GM23338 (cell line): ENCODE data around the gene SAA1. TPM values are rescaled to one million over a fixed set of nuclear protein-coding genes. Genes with fewer than 3 reads are reported as not detected.

Experiments used
- ATAC-seq: fragments of 200-7000 bp; cut with Tn5 transposase; 3 replicates; pipeline ENCODE4 v1.9.1; 2020
- DNase-seq: peaks from one replicate; pipeline ENCODE4 v3.0.0-alpha.2; 2015; ENCODE audit warnings: low spot score
- H2AFZ ChIP-seq: fragments of 200-600 bp; sonication (generic); 2 replicates; pipeline ENCODE4 v1.8.0; 2016; ENCODE audit warnings: antibody characterized with exemption, mild to moderate bottlenecking, moderate library complexity
- H3F3A ChIP-seq: fragments of 200-600 bp; sonication (generic); replicated peaks from 2 replicates; pipeline ENCODE4 v1.8.0; 2017; ENCODE audit warnings: antibody characterized with exemption, mixed run types, low read depth
- H3K27ac ChIP-seq: fragments of 200-600 bp; sonication (generic); 2 replicates; pipeline ENCODE4 v1.6.1; 2016; ENCODE audit warnings: low read depth
- H3K27me3 ChIP-seq: fragments of 200-600 bp; sonication (generic); 2 replicates; pipeline ENCODE4 v1.8.0; 2016; ENCODE audit warnings: mild to moderate bottlenecking, mixed run types, moderate library complexity; ENCODE audit not compliant: insufficient read depth
- H3K36me3 ChIP-seq: fragments of 200-600 bp; sonication (generic); 2 replicates; pipeline ENCODE4 v1.8.0; 2016; ENCODE audit warnings: mild to moderate bottlenecking; ENCODE audit not compliant: insufficient read depth
- H3K4me1 ChIP-seq: fragments of 200-600 bp; sonication (generic); 2 replicates; pipeline ENCODE4 v1.8.0; 2016; ENCODE audit warnings: mild to moderate bottlenecking, moderate library complexity; ENCODE audit not compliant: insufficient read depth
- H3K4me2 ChIP-seq: fragments of 200-600 bp; sonication (generic); 2 replicates; pipeline ENCODE4 v1.7.1; 2017; ENCODE audit warnings: mixed run types
- H3K4me3 ChIP-seq: fragments of 200-600 bp; sonication (generic); 2 replicates; pipeline ENCODE4 v1.6.1; 2016; ENCODE audit warnings: mixed run types
- H3K79me2 ChIP-seq: fragments of 200-600 bp; sonication (generic); replicated peaks from 2 replicates; pipeline ENCODE4 v1.8.0; 2017; ENCODE audit warnings: mild to moderate bottlenecking; ENCODE audit not compliant: insufficient read depth
- H3K9me2 ChIP-seq: fragments of 200-600 bp; sonication (generic); 2 replicates; pipeline ENCODE4 v1.8.0; 2017; ENCODE audit not compliant: insufficient read depth
- H4K20me1 ChIP-seq: fragments of 200-600 bp; sonication (generic); replicated peaks from 2 replicates; pipeline ENCODE4 v1.8.0; 2017; ENCODE audit warnings: mild to moderate bottlenecking; ENCODE audit not compliant: insufficient read depth
- H3K27ac Mint-ChIP-seq: 2 replicates; pipeline ENCODE4 v1.8.0; 2020; ENCODE audit warnings: inconsistent platforms, mild to moderate bottlenecking, moderate library complexity, mixed read lengths
- H3K27me3 Mint-ChIP-seq: 3 replicates; pipeline ENCODE4 v1.8.0; 2022; ENCODE audit warnings: low read depth, mild to moderate bottlenecking, moderate library complexity, mixed read lengths, inconsistent platforms; ENCODE audit not compliant: insufficient read depth, poor library complexity
- H3K36me3 Mint-ChIP-seq: 3 replicates; pipeline ENCODE4 v1.8.0; 2021; ENCODE audit warnings: low read depth, mild to moderate bottlenecking, inconsistent platforms, moderate library complexity, mixed read lengths
- H3K4me1 Mint-ChIP-seq: 3 replicates; pipeline ENCODE4 v1.8.0; 2020; ENCODE audit warnings: mild to moderate bottlenecking, inconsistent platforms, mixed read lengths
- H3K4me3 Mint-ChIP-seq: 3 replicates; pipeline ENCODE4 v1.8.0; 2021; ENCODE audit warnings: moderate library complexity, mild to moderate bottlenecking, inconsistent platforms, mixed read lengths
- H3K9me3 Mint-ChIP-seq: 3 replicates; pipeline ENCODE4 v1.8.0; 2020; ENCODE audit warnings: moderate library complexity, mild to moderate bottlenecking, inconsistent platforms, mixed read lengths
- CREB1 ChIP-seq: fragments of 250-450 bp; sonication (Bioruptor Pico); IDR thresholded peaks from 2 replicates; pipeline ENCODE4 v1.5.0; 2020; ENCODE audit warnings: low read depth, mild to moderate bottlenecking, moderate library complexity
- EZH2 ChIP-seq: fragments of 200-600 bp; sonication (generic); IDR thresholded peaks from one replicate; pipeline ENCODE4 v1.8.0; 2017; ENCODE audit warnings: antibody characterized with exemption, mild to moderate bottlenecking, low read depth; ENCODE audit not compliant: unreplicated experiment
- EZH2phosphoT487 ChIP-seq: fragments of 200-600 bp; sonication (generic); IDR thresholded peaks from one replicate; pipeline ENCODE4 v1.8.1; 2018; ENCODE audit warnings: antibody characterized with exemption; ENCODE audit not compliant: unreplicated experiment
- JUNB ChIP-seq: IDR thresholded peaks from one replicate; pipeline ENCODE4 v1.6.1; 2016; ENCODE audit warnings: antibody characterized with exemption; ENCODE audit not compliant: unreplicated experiment
- NANOG ChIP-seq: IDR thresholded peaks from 2 replicates; pipeline ENCODE4 v1.6.1; 2016; ENCODE audit warnings: antibody characterized with exemption, borderline replicate concordance
- POLR2AphosphoS5 ChIP-seq: IDR thresholded peaks from 2 replicates; pipeline ENCODE4 v1.6.1; 2016; ENCODE audit warnings: antibody characterized with exemption, low read depth
- STAT1 ChIP-seq: IDR thresholded peaks from one replicate; pipeline ENCODE4 v1.6.1; 2016; ENCODE audit warnings: antibody characterized with exemption; ENCODE audit not compliant: unreplicated experiment
- ZNF114 ChIP-seq: fragments of 250-450 bp; sonication (Bioruptor Pico); IDR thresholded peaks from 2 replicates; pipeline ENCODE4 v1.5.0; 2020; ENCODE audit warnings: mild to moderate bottlenecking, moderate library complexity
- ZNF331 ChIP-seq: fragments of 250-450 bp; sonication (Bioruptor Pico); IDR thresholded peaks from 2 replicates; pipeline ENCODE4 v1.5.0; 2020; ENCODE audit warnings: low read depth, mild to moderate bottlenecking, moderate library complexity
- polyA plus RNA-seq: library from polyadenylated mRNA; unstranded; fragments of >200 nt; fragmentation: Nextera tagmentation; extraction: Ambion mirVana; gene quantifications from 2 replicates; pipeline ENCODE4 v1.2.1, GENCODE V29; 2016
- total RNA-seq: library from RNA; depleted of rRNA; stranded (reverse); fragments of >200 nt; shearing (Covaris generic); gene quantifications from 2 replicates; pipeline ENCODE4 v1.2.3, GENCODE V29; 2014
- TF ChIP-seq, protein P1 (sequence below): IDR thresholded peaks from 2 replicates; pipeline ENCODE4 v1.6.1; 2016; ENCODE audit warnings: antibody characterized with exemption
- TF ChIP-seq, protein P2 (sequence below), 2 experiments: fragments of 200-600 bp in 1 of 2; sonication (generic) in 1 of 2; conservative IDR thresholded peaks; 2 replicates each; pipeline versions ENCODE4 v1.5.1 to v1.6.1; 2016 to 2017; ENCODE audit warnings: antibody characterized with exemption in 2 of 2, low read depth in 2 of 2, mild to moderate bottlenecking in 2 of 2, moderate library complexity in 1 of 2
- TF ChIP-seq, protein P3 (sequence below): IDR thresholded peaks from one replicate; pipeline ENCODE4 v1.6.1; 2018; ENCODE audit warnings: antibody characterized with exemption; ENCODE audit not compliant: unreplicated experiment

The SAA1 gene
- total and polyA plus RNA-seq, 2 experiments from 2014 or later = not detected

DNA sequence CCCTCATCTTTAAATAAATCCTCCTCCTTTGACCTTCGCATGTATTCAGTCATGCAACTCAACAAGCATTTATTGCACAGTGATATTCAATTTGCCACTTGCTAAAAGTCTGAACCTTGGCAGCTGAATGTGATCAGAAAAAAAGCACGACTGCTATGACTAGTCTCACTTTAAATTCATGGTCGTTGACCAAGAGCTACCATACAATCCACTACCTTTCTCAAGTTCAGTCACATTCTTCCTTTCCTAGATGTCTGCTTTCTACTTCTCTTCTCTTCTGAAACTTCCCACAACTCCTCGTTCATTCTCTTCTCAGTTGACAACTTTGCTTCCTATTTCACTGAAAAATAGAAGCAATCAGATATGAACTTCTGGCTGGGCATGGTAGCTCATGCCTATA lies 2.0 kb upstream of the SAA1 start (continued):
- TF ChIP-seq, protein P1, sequence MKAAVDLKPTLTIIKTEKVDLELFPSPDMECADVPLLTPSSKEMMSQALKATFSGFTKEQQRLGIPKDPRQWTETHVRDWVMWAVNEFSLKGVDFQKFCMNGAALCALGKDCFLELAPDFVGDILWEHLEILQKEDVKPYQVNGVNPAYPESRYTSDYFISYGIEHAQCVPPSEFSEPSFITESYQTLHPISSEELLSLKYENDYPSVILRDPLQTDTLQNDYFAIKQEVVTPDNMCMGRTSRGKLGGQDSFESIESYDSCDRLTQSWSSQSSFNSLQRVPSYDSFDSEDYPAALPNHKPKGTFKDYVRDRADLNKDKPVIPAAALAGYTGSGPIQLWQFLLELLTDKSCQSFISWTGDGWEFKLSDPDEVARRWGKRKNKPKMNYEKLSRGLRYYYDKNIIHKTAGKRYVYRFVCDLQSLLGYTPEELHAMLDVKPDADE = no peak

DNA sequence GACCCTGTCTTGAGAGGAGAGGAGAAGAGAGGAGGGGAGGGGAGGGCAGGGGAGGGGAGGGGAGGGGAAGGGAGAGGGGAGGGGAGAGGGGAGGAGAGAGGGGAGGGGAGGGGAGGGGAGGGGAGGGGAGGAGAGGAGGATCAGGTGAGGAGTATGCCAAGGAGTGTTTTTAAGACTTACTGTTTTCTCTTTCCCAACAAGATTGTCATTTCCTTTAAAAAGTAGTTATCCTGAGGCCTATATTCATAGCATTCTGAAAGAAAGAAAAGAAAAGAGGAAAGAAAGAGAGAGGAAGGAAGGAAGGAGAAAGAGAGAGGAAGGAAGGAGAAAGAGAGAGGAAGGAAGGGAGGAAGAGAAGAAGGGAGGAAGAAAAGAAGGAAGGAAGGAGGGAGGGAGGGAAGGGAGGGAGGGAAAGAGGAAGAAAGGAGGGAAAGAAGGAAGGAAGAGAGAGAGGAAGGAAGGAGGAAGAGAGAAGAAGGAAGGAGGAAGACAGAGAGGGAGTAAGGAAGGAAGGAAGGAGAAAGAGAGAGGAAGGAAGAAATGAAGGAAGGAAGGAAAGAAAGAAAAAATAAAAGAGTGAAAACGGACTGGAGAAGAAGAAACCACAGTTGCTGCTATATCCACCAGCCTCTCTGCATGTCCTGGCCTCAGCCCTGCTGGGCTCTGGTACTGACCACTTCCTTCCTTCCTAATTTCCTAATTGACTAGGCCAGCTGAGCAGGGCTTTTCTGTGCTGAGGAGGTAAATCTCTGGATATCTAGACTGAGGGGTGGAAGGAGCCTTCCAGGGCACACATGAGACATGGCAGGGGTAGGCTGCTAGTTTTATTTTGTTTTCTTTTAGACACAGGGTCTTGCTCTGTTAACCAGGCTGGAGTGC lies 1.1 kb upstream of the SAA1 start:
- H2AFZ ChIP-seq = no peak overlapping the region
- H4K20me1 ChIP-seq = no peaks in the 10 kb centered on the region
- H3K4me2 ChIP-seq = no peak overlapping the region
- no peaks in the 10 kb centered on the region for H3K9me3 Mint-ChIP-seq
- no peak for DNase-seq
- no peaks in the 10 kb centered on the region for H3K36me3 ChIP-seq
- H3K4me3 Mint-ChIP-seq = no peak overlapping the region
- ATAC-seq = no peak
- no peaks in the 10 kb centered on the region for H3K4me1 Mint-ChIP-seq
- H3K27me3 ChIP-seq = no peaks in the 10 kb centered on the region
- H3K4me3 ChIP-seq = no peak overlapping the region
- H3K27ac ChIP-seq = no peak overlapping the region
- H3K27me3 Mint-ChIP-seq = peaks cover 2% of the 10 kb centered on the region
- no peaks in the 10 kb centered on the region for H3F3A ChIP-seq
- H3K9me2 ChIP-seq = peaks cover 12% of the 10 kb centered on the region; the same call in 1 of the 2 replicates
- no peaks in the 10 kb centered on the region for H3K79me2 ChIP-seq
- H3K27ac Mint-ChIP-seq = no peak overlapping the region
- no peaks in the 10 kb centered on the region; the same call in 1 of the 2 replicates for H3K4me1 ChIP-seq
- H3K36me3 Mint-ChIP-seq = no peaks in the 10 kb centered on the region
- TF ChIP-seq, protein P1 = no peak
- no peak for TF ChIP-seq NANOG
- no peak for TF ChIP-seq POLR2AphosphoS5
- TF ChIP-seq STAT1 = no peak
- TF ChIP-seq EZH2 = no peak
- TF ChIP-seq, protein P2, sequence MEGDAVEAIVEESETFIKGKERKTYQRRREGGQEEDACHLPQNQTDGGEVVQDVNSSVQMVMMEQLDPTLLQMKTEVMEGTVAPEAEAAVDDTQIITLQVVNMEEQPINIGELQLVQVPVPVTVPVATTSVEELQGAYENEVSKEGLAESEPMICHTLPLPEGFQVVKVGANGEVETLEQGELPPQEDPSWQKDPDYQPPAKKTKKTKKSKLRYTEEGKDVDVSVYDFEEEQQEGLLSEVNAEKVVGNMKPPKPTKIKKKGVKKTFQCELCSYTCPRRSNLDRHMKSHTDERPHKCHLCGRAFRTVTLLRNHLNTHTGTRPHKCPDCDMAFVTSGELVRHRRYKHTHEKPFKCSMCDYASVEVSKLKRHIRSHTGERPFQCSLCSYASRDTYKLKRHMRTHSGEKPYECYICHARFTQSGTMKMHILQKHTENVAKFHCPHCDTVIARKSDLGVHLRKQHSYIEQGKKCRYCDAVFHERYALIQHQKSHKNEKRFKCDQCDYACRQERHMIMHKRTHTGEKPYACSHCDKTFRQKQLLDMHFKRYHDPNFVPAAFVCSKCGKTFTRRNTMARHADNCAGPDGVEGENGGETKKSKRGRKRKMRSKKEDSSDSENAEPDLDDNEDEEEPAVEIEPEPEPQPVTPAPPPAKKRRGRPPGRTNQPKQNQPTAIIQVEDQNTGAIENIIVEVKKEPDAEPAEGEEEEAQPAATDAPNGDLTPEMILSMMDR (conservative IDR thresholded peaks at IDR 0.05; ENCODE audit: low read depth in 2 of 2) = no peak
- TF ChIP-seq EZH2phosphoT487 = no peak
- no peak for TF ChIP-seq ZNF331 (CRISPR knock-in tag)
- no peak for TF ChIP-seq JUNB
- no peak for TF ChIP-seq CREB1 (CRISPR knock-in tag)
- no peak for TF ChIP-seq ZNF114 (CRISPR knock-in tag)
- TF ChIP-seq, protein P3, sequence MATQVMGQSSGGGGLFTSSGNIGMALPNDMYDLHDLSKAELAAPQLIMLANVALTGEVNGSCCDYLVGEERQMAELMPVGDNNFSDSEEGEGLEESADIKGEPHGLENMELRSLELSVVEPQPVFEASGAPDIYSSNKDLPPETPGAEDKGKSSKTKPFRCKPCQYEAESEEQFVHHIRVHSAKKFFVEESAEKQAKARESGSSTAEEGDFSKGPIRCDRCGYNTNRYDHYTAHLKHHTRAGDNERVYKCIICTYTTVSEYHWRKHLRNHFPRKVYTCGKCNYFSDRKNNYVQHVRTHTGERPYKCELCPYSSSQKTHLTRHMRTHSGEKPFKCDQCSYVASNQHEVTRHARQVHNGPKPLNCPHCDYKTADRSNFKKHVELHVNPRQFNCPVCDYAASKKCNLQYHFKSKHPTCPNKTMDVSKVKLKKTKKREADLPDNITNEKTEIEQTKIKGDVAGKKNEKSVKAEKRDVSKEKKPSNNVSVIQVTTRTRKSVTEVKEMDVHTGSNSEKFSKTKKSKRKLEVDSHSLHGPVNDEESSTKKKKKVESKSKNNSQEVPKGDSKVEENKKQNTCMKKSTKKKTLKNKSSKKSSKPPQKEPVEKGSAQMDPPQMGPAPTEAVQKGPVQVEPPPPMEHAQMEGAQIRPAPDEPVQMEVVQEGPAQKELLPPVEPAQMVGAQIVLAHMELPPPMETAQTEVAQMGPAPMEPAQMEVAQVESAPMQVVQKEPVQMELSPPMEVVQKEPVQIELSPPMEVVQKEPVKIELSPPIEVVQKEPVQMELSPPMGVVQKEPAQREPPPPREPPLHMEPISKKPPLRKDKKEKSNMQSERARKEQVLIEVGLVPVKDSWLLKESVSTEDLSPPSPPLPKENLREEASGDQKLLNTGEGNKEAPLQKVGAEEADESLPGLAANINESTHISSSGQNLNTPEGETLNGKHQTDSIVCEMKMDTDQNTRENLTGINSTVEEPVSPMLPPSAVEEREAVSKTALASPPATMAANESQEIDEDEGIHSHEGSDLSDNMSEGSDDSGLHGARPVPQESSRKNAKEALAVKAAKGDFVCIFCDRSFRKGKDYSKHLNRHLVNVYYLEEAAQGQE = no peak
